PC-9 (cell line): ENCODE results near the gene PTGR3. TPM values are rescaled to one million over a fixed set of nuclear protein-coding genes. Genes with fewer than 3 reads are reported as not detected.

Source experiments
- BruUV-seq: library from RNA; stranded (reverse); fragments of 400-500 nt; replicated peaks from 2 replicates; lab custom pipeline; 2021; lab: Mats Ljungman, UMichigan
- CTCF ChIA-PET: fragments of 300-600 bp; sonication (Branson Sonifier 250); formaldehyde crosslinking; loops from one replicate; lab custom pipeline; 2022; ENCODE audit warnings: antibody characterized with exemption; lab: Charles Lee
- POLR2A ChIA-PET: fragments of 300-600 bp; sonication (Branson Sonifier 250); formaldehyde crosslinking; loops from one replicate; lab custom pipeline; 2022; ENCODE audit warnings: antibody characterized with exemption; ENCODE audit not compliant: unreplicated experiment; lab: Charles Lee
- DNase-seq, 2 experiments: peaks; one replicate each; pipeline versions ENCODE4 v3.0.0 to v3.0.0-alpha.2; 2015 to 2022; ENCODE audit warnings: mixed read lengths in 1 of 2
- H2AFZ ChIP-seq: fragments of 200-600 bp; sonication (generic); 2 replicates; pipeline ENCODE4 v1.8.1; 2017; ENCODE audit warnings: antibody characterized with exemption
- H3F3A ChIP-seq: fragments of 200-600 bp; sonication (generic); 2 replicates; pipeline ENCODE4 v1.8.1; 2017; ENCODE audit warnings: antibody characterized with exemption, mild to moderate bottlenecking, low read depth; ENCODE audit not compliant: insufficient read depth
- H3K27ac ChIP-seq: fragments of 200-600 bp; sonication (generic); 2 replicates; pipeline ENCODE4 v1.6.1; 2016; ENCODE audit warnings: mixed run types
- H3K27me3 ChIP-seq: fragments of 200-600 bp; sonication (generic); 2 replicates; pipeline ENCODE4 v1.6.1; 2016; ENCODE audit warnings: low read depth, mixed run types; ENCODE audit not compliant: insufficient read depth
- H3K36me3 ChIP-seq: fragments of 200-600 bp; sonication (generic); 2 replicates; pipeline ENCODE4 v1.6.1; 2016; ENCODE audit warnings: low read depth, mixed run types
- H3K4me1 ChIP-seq: fragments of 200-600 bp; sonication (generic); replicated peaks from 2 replicates; pipeline ENCODE4 v1.6.1; 2016; ENCODE audit warnings: mixed run types; ENCODE audit not compliant: insufficient read depth
- H3K4me2 ChIP-seq: fragments of 200-600 bp; sonication (generic); 2 replicates; pipeline ENCODE4 v1.6.1; 2017; ENCODE audit warnings: mixed run types
- H3K4me3 ChIP-seq: fragments of 200-600 bp; sonication (generic); 2 replicates; pipeline ENCODE4 v1.6.1; 2016; ENCODE audit warnings: mixed run types
- H3K79me2 ChIP-seq: fragments of 200-600 bp; sonication (generic); 2 replicates; pipeline ENCODE4 v1.6.1; 2017; ENCODE audit warnings: low read depth, mixed run types
- H3K9me2 ChIP-seq: fragments of 200-600 bp; sonication (generic); 2 replicates; pipeline ENCODE4 v1.8.1; 2017; ENCODE audit warnings: mild to moderate bottlenecking; ENCODE audit not compliant: insufficient read depth
- H3K9me3 ChIP-seq: fragments of 200-600 bp; sonication (generic); 2 replicates; pipeline ENCODE4 v1.8.1; 2016; ENCODE audit warnings: low read depth; ENCODE audit not compliant: insufficient read depth
- H4K20me1 ChIP-seq: fragments of 200-600 bp; sonication (generic); 2 replicates; pipeline ENCODE4 v1.8.1; 2017; ENCODE audit not compliant: insufficient read depth
- CTCF ChIP-seq: fragments of 200-600 bp; sonication (generic); conservative IDR thresholded peaks from 2 replicates; pipeline ENCODE4 v1.6.1; 2017; ENCODE audit warnings: mixed run types, antibody characterized with exemption, mild to moderate bottlenecking, moderate library complexity
- EZH2 ChIP-seq: fragments of 200-600 bp; sonication (generic); IDR thresholded peaks from 2 replicates; pipeline ENCODE4 v1.8.0; 2017; ENCODE audit warnings: antibody characterized with exemption, low read depth
- intact Hi-C: fragments of 100-400 bp; cut with micrococcal nuclease; formaldehyde crosslinking; loops from one replicate; pipeline ENCODE4 v1.10.0; 2022; ENCODE audit not compliant: unreplicated experiment
- total RNA-seq: library from RNA; stranded (reverse); gene quantifications from 2 replicates; pipeline ENCODE4 v1.2.3, GENCODE V29; 2021

PTGR3 gene
- total RNA-seq, 1 experiment from 2014 or later = 38.4 TPM

DNA sequence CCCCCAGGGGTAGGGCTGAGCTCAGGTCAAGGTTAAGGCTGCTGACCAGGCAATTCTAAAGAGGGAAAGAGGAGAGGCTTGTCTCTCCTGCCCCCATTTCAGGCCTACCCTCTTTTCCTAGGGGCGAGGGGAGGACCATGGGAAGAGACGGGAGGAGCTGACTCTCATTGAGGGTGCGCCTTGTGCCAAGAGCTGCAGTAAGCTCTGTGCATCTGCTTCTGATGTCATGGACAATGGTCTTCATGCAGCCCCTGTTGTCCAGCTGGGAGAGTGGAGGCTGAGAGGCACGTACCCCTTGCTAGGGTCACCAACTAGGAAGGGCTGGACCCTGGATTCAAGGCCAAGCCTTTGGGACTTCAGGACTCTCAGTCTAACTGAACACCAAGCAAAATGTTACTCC lies 45.2 kb downstream of the PTGR3 start:
- Histone ChIP-seq H2AFZ (no peak overlapping the region), H3K9me2 (no peaks in the 10 kb centered on the region), H3K4me2 (no peak overlapping the region), H3K36me3 (no peaks in the 10 kb centered on the region), H3K27me3 (peaks cover 90% of the 10 kb centered on the region), H3F3A (no peaks in the 10 kb centered on the region), H3K9me3 (no peaks in the 10 kb centered on the region), H4K20me1 (no peaks in the 10 kb centered on the region), H3K4me3 (no peak overlapping the region), H3K4me1 (no peaks in the 10 kb centered on the region), H3K79me2 (no peaks in the 10 kb centered on the region), H3K27ac (no peak overlapping the region)
- intact Hi-C loops = loop anchor here (10.0 kb wide), 1 partner anchor 509 kb away; no protein-coding TSS in a partner anchor
- ChIA-PET POLR2A (no interaction called here), CTCF (interaction anchor here (0.6 kb wide), 1 partner anchor 326 kb away, joined by 3 read pairs; no protein-coding TSS in a partner anchor)
- TF ChIP-seq EZH2 (no peak), CTCF (no peak)
- DNase-seq = no peak
- BruUV-seq = no TSS peak

DNA sequence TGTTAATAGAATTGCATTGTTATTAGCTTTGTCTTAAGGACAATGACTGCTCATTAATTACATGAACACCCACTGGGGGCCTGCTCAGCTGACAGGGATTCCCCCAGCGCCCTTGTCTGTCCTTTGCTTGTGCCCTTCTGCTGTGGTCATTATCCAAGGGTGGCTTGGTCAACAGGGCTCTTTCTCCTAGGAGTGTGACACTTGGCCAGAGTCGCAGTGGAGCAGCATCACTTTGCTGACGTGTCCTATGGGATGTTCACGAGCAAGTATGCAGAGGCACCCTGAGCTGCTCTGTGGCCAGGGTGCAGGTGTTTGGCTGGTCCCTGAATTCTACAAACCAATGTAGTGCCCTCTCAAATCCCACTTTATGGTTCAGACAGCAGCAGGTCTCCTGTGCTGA lies 46.0 kb downstream of the PTGR3 start:
- no peaks in the 10 kb centered on the region for H4K20me1 ChIP-seq
- H2AFZ ChIP-seq = no peak overlapping the region
- H3K27ac ChIP-seq = no peak overlapping the region
- CTCF ChIA-PET = interaction anchor here (0.5 kb wide), 1 partner anchor 539 kb away, joined by 3 read pairs; no protein-coding TSS in a partner anchor
- POLR2A ChIA-PET = no interaction called here
- H3K4me2 ChIP-seq = no peak overlapping the region
- no peaks in the 10 kb centered on the region for H3K36me3 ChIP-seq
- intact Hi-C loops = loop anchor here (10.0 kb wide), 1 partner anchor 508 kb away; no protein-coding TSS in a partner anchor
- no peak for DNase-seq
- peaks cover 90% of the 10 kb centered on the region for H3K27me3 ChIP-seq
- no peaks in the 10 kb centered on the region for H3K9me2 ChIP-seq
- TF ChIP-seq EZH2 (no peak), CTCF (no peak)
- no peak overlapping the region for H3K4me3 ChIP-seq
- H3K9me3 ChIP-seq = no peaks in the 10 kb centered on the region
- no TSS peak for BruUV-seq
- H3K79me2 ChIP-seq = no peaks in the 10 kb centered on the region
- H3K4me1 ChIP-seq = no peaks in the 10 kb centered on the region
- no peaks in the 10 kb centered on the region for H3F3A ChIP-seq

- intact Hi-C loops = loop anchor here (10.0 kb wide), 1 partner anchor 508 kb away; no protein-coding TSS in a partner anchor
- no TSS peak for BruUV-seq
- H3K9me2 ChIP-seq = no peaks in the 10 kb centered on the region
- no peak overlapping the region for H3K27ac ChIP-seq
- DNase-seq = peak in 1 of 2 experiments; percentile 4
- H3K4me3 ChIP-seq = no peak overlapping the region
- CTCF ChIA-PET = no interaction called here
- POLR2A ChIA-PET = no interaction called here
- no peaks in the 10 kb centered on the region for H3K79me2 ChIP-seq
- no peaks in the 10 kb centered on the region for H3F3A ChIP-seq
- no peaks in the 10 kb centered on the region for H3K36me3 ChIP-seq
- TF ChIP-seq CTCF = no peak
- no peak for TF ChIP-seq EZH2
- peaks cover 89% of the 10 kb centered on the region for H3K27me3 ChIP-seq
- H3K4me2 ChIP-seq = no peak overlapping the region
- H2AFZ ChIP-seq = no peak overlapping the region
- no peaks in the 10 kb centered on the region for H3K4me1 ChIP-seq
- 0 out of 2 replicates have a peak, but pooled peaks cover under 1% of the 10 kb centered on the region for H3K9me3 ChIP-seq
- H4K20me1 ChIP-seq = no peaks in the 10 kb centered on the region
These were observed 46.5 kb downstream of the PTGR3 start for GRCh38 chr18:75162467-75162866.
